ENCODE measurements around the gene ADAMTS6.
A peak's percentile ranks its signal among the peaks of the same experiment; 100 is the strongest.

ADAMTS6 gene

DNA sequence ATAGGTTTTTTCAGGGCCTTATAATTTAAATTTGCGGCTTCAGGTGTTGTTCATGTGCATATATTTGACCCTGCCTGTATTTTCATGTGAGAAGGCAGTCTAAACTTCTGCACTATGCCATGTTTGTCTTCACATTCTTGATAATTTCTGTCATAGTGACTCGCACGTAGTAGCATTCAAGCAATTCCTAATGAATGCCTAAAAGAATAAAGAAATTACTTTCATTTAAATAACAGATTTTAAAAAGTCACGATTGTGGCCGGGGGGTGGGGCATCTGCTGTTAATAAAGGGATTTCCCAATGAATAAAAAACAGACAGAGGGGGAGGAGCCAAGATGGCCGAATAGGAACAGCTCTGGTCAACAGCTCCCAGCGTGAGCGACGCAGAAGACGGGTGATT is 318.0 kb downstream of the ADAMTS6 start:
- Histone ChIP-seq H3K4me1 (ENCODE audit: control insufficient read depth, low read depth, low read length) (no peaks in the 10 kb centered on the region), H3K4me3 (ENCODE audit: low read length) (no peak overlapping the region), H3K36me3 (ENCODE audit: control insufficient read depth, low read depth, low read length) (no peaks in the 10 kb centered on the region), H3K27ac (ENCODE audit: low read length) (no peak overlapping the region), H3K27me3 (ENCODE audit: control insufficient read depth, insufficient read depth, low read length) (no peaks in the 10 kb centered on the region), H3K9ac (ENCODE audit: low read length) (no peak overlapping the region), H3K9me3 (ENCODE audit: control insufficient read depth, low read depth, low read length) (no peaks in the 10 kb centered on the region)

DNA sequence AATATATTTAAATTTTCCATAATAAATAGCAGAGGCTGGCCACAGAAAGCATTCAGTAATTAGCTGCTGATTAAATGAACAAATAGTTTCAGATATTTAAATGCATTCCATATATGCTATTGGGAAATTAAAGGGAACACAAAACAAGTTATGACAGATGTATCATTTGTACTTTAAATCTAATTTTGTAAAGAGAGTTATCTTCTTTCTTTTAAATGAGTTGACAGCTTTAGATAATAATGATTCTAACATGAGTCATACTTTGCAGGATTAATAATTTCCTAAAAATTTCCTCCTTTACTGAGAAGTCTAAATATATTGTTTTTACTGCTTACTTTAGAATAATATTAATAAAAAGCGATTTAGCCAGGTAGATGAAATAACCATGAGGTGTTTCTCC is 320.1 kb downstream of the ADAMTS6 start:
- no peak overlapping the region for H3K4me3 ChIP-seq (ENCODE audit: low read length)
- no peaks in the 10 kb centered on the region for H3K9me3 ChIP-seq (ENCODE audit: control insufficient read depth, low read depth, low read length)
- no peaks in the 10 kb centered on the region for H3K27me3 ChIP-seq (ENCODE audit: control insufficient read depth, insufficient read depth, low read length)
- H3K4me1 ChIP-seq (ENCODE audit: control insufficient read depth, low read depth, low read length), result no peaks in the 10 kb centered on the region
- H3K9ac ChIP-seq (ENCODE audit: low read length), result no peak overlapping the region
- H3K27ac ChIP-seq (ENCODE audit: low read length), result no peak overlapping the region
- no peaks in the 10 kb centered on the region for H3K36me3 ChIP-seq (ENCODE audit: control insufficient read depth, low read depth, low read length)

DNA sequence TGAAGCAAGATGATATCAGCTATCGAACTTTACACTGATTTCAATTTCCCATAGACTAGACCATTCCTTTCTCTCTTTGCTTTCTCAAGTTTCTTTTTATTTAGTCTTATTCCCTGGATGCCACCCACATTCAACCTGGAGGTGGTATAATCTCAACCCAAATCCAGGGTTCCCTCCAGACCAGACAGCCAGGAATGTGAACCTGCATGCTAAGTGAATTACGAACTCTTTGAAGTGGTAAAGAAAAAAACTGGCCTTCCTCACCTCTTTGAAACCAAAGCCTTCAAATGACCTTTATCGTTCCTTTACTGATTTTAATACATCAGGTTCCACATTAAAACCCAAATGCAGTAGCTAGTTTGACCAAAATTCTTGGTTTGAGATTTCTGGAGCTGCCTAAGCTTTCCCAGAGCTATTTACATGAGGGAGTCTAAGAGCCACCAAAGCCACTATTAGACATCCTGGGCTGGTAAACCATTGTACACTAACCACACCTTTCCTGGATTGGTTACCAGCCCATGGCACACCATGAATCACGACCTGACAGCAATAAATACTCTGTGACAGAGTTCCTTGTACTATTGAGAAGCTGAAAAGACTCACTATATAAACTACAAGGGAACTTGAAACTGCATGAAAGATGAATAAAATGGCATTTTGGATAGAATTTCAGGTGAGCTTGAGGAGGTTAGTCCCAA is 323.7 kb downstream of the ADAMTS6 start:
- H3K4me1 ChIP-seq (ENCODE audit: control insufficient read depth, low read depth, low read length), result no peaks in the 10 kb centered on the region
- no peak overlapping the region for H3K4me3 ChIP-seq (ENCODE audit: low read length)
- H3K9me3 ChIP-seq (ENCODE audit: control insufficient read depth, low read depth, low read length), result no peaks in the 10 kb centered on the region
- H3K27ac ChIP-seq (ENCODE audit: low read length), result no peak overlapping the region
- H3K27me3 ChIP-seq (ENCODE audit: control insufficient read depth, insufficient read depth, low read length), result no peaks in the 10 kb centered on the region
- no peak overlapping the region for H3K9ac ChIP-seq (ENCODE audit: low read length)
- H3K36me3 ChIP-seq (ENCODE audit: control insufficient read depth, low read depth, low read length), result no peaks in the 10 kb centered on the region

DNA sequence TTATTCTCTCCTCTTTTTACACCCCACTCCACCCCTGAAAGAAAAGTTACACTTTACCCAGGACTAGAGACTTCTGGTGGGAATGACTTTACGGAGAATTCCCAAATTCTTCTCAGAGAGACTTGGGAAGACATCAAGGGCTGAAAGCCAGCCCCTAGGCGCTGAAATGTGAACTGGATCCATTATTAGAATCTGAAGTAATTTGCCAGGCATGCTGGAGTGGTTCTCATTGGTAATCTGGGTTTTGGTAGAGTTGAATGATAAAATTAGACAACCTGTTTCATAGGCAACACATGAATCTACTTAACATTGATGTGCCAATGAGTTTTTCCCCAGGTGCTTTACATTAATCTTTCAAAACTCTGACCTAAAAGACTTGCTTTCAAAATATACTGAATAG is 324.8 kb downstream of the ADAMTS6 start:
- Histone ChIP-seq H3K4me3 (ENCODE audit: low read length) (no peak overlapping the region), H3K9me3 (ENCODE audit: control insufficient read depth, low read depth, low read length) (no peaks in the 10 kb centered on the region), H3K9ac (ENCODE audit: low read length) (no peak overlapping the region), H3K27ac (ENCODE audit: low read length) (no peak overlapping the region), H3K36me3 (ENCODE audit: control insufficient read depth, low read depth, low read length) (no peaks in the 10 kb centered on the region), H3K4me1 (ENCODE audit: control insufficient read depth, low read depth, low read length) (no peaks in the 10 kb centered on the region), H3K27me3 (ENCODE audit: control insufficient read depth, insufficient read depth, low read length) (no peaks in the 10 kb centered on the region)

DNA sequence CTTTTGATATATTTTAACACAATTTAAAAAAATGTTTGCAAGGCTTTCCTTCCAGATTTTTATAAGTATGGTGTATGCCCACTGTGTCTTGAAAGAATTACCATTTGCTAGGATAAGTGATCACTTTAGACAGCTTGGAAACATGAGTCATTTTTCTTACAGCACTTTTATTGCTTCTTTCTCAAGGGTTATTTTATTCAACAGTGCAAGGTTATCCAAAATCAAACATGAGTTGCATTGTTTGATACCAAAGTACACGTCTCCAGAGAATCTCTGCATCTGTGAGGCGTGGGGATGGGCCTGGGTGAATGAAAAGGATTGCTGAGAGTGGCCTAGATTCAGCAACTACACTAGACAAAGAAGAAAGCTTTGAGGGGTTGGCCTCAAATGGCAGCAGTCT is 329.6 kb downstream of the ADAMTS6 start:
- no peak overlapping the region for H3K9ac ChIP-seq (ENCODE audit: low read length)
- H3K4me3 ChIP-seq (ENCODE audit: low read length), result no peak overlapping the region
- H3K9me3 ChIP-seq (ENCODE audit: control insufficient read depth, low read depth, low read length), result no peaks in the 10 kb centered on the region
- no peaks in the 10 kb centered on the region for H3K4me1 ChIP-seq (ENCODE audit: control insufficient read depth, low read depth, low read length)
- H3K36me3 ChIP-seq (ENCODE audit: control insufficient read depth, low read depth, low read length), result no peaks in the 10 kb centered on the region
- no peaks in the 10 kb centered on the region for H3K27me3 ChIP-seq (ENCODE audit: control insufficient read depth, insufficient read depth, low read length)
- no peak overlapping the region for H3K27ac ChIP-seq (ENCODE audit: low read length)

DNA sequence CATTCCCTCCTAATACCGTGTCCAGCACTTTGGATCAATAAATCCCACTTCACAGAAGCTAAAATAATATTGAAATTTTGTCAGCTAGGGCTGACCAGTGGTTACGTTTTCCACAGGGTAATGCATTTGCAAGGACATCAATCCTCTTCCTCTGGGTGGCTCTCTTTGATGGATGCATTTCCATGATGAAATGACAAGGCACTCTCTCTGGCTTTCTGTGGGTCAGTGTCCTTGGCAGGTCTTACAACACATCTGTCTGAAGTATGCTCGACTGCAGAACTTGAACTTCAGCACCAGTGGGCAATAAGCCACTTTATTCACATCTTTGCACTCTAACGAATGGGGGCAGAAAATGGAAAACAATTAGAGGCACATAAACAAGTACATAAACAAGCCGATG is 330.1 kb downstream of the ADAMTS6 start:
- Histone ChIP-seq H3K9me3 (ENCODE audit: control insufficient read depth, low read depth, low read length) (no peaks in the 10 kb centered on the region), H3K27ac (ENCODE audit: low read length) (no peak overlapping the region), H3K4me1 (ENCODE audit: control insufficient read depth, low read depth, low read length) (no peaks in the 10 kb centered on the region), H3K9ac (ENCODE audit: low read length) (no peak overlapping the region), H3K27me3 (ENCODE audit: control insufficient read depth, insufficient read depth, low read length) (no peaks in the 10 kb centered on the region), H3K4me3 (ENCODE audit: low read length) (no peak overlapping the region), H3K36me3 (ENCODE audit: control insufficient read depth, low read depth, low read length) (no peaks in the 10 kb centered on the region)

DNA sequence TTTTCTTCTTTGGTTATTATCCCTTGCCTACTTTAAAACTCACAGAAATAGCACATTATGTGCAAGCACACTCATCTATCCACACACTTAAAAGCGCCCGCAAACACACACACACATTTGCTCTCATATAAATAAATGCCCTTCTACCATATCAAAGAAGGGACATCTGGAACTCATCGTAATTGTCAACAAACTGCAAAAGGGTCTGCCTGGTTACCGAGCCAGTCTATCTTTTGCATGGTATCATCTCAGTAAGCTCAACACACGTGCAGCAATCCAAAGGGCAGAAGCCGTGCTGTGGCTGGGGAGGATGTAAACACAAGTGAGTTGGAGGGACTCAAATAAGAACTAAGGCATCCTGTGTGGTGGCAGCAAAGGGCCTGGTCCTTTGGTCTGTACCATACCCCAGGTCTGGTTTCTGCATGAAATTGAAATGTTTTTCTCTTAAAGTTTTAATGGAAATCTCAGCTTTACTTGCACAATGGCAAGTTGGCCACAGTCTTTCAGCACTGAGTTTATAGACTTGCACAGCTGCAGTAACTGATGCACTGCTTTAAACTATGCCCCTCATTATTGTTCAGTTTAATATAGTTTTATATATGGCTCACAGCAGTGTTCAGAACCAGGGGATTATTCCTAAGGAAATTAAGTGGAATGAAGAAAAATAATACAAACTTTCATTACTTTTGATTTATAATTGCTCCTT is 331.0 kb downstream of the ADAMTS6 start:
- Histone ChIP-seq H3K27ac (ENCODE audit: low read length) (no peak overlapping the region), H3K36me3 (ENCODE audit: control insufficient read depth, low read depth, low read length) (no peaks in the 10 kb centered on the region), H3K9me3 (ENCODE audit: control insufficient read depth, low read depth, low read length) (no peaks in the 10 kb centered on the region), H3K9ac (ENCODE audit: low read length) (no peak overlapping the region), H3K4me3 (ENCODE audit: low read length) (no peak overlapping the region), H3K27me3 (ENCODE audit: control insufficient read depth, insufficient read depth, low read length) (no peaks in the 10 kb centered on the region), H3K4me1 (ENCODE audit: control insufficient read depth, low read depth, low read length) (no peaks in the 10 kb centered on the region)

DNA sequence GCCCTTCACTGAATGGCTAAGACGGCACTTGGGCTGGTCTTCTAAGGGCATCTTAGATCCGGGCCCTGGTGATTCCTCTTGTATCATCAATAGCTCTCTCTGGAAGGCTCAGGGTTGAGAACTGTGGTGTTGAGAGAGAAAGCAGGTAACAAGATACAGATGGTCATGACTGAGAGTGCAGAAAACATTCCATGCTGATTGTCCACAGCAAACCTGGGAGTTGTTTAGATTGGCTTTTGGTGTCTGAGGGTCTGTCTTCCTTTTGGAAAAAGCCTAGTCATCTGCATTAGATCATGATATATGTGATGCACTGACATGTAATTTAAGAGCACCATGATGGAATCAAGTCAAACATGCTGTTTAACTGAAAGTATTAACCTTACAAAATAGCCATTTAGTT is 331.9 kb downstream of the ADAMTS6 start:
- no peak overlapping the region for H3K27ac ChIP-seq (ENCODE audit: low read length)
- no peak overlapping the region for H3K9ac ChIP-seq (ENCODE audit: low read length)
- H3K4me1 ChIP-seq (ENCODE audit: control insufficient read depth, low read depth, low read length), result no peaks in the 10 kb centered on the region
- H3K36me3 ChIP-seq (ENCODE audit: control insufficient read depth, low read depth, low read length), result no peaks in the 10 kb centered on the region
- no peaks in the 10 kb centered on the region for H3K27me3 ChIP-seq (ENCODE audit: control insufficient read depth, insufficient read depth, low read length)
- H3K9me3 ChIP-seq (ENCODE audit: control insufficient read depth, low read depth, low read length), result no peaks in the 10 kb centered on the region
- no peak overlapping the region for H3K4me3 ChIP-seq (ENCODE audit: low read length)

DNA sequence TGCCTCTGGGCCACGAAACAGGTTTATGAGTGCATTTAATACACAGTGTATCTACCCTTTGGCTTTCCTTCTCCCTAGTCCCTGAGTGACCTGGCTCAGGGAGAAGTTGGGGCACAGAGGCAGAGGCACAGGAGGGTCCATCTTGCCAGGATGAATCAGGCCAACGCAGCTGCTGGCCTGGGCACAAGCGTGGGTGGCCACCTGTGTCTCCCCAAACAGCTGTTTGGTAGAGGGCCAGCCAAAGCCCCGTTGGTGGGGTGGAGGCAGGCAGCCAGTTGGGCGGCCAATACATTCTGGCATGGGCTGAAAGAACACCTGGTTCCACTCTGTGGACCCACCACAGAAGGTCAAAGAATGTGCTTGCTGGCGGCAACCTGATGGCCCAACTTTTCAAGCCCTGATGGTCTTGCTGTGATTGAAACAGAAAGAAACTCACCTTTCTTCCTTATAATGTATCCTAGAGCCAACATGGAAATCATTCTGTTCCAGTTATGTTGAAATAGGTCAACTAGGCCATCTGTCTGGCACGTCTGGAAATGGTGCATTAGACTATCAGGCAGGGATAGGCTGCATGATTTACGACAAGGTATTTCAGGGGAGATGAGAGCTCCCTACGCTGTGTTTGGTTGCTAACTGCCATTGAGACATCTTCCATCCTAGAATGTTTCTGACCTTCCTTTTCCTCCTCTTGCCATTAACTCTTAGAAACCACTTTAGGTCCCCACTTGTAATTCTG is 337.4 kb downstream of the ADAMTS6 start:
- Histone ChIP-seq H3K27ac (ENCODE audit: low read length) (no peak overlapping the region), H3K9me3 (ENCODE audit: control insufficient read depth, low read depth, low read length) (no peaks in the 10 kb centered on the region), H3K4me3 (ENCODE audit: low read length) (no peak overlapping the region), H3K4me1 (ENCODE audit: control insufficient read depth, low read depth, low read length) (peaks cover 22% of the 10 kb centered on the region), H3K27me3 (ENCODE audit: control insufficient read depth, insufficient read depth, low read length) (no peaks in the 10 kb centered on the region), H3K36me3 (ENCODE audit: control insufficient read depth, low read depth, low read length) (no peaks in the 10 kb centered on the region), H3K9ac (ENCODE audit: low read length) (no peak overlapping the region)

DNA sequence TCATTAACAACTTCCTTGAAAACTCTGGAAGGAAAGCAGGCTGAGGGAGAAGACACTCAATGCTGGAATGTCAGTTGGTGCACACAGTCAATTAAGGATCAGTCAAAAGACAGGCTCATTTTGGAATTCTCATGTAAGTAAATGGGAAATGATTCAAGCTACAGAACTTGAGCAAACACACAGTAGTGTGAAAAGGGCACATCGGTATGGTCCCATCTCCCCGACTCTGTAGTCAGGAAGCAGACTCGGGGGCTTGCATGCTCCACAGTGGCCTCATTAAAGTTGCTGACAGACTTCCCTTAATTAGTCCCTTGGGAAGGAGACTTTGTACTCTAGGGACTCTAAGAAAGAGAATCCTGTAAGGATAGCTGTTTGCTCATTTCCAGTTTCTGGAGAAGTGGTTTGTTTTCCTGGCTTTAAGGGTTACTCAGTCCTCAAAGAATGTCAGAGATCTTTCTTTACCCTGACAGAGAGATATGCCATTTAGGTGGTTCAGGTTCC is 339.2 kb downstream of the ADAMTS6 start:
- Histone ChIP-seq H3K4me1 (ENCODE audit: control insufficient read depth, low read depth, low read length) (peaks cover 22% of the 10 kb centered on the region), H3K9me3 (ENCODE audit: control insufficient read depth, low read depth, low read length) (no peaks in the 10 kb centered on the region), H3K4me3 (ENCODE audit: low read length) (peak overlapping the region; percentile 28), H3K27me3 (ENCODE audit: control insufficient read depth, insufficient read depth, low read length) (no peaks in the 10 kb centered on the region), H3K27ac (ENCODE audit: low read length) (no peak overlapping the region), H3K36me3 (ENCODE audit: control insufficient read depth, low read depth, low read length) (no peaks in the 10 kb centered on the region), H3K9ac (ENCODE audit: low read length) (no peak overlapping the region)

DNA sequence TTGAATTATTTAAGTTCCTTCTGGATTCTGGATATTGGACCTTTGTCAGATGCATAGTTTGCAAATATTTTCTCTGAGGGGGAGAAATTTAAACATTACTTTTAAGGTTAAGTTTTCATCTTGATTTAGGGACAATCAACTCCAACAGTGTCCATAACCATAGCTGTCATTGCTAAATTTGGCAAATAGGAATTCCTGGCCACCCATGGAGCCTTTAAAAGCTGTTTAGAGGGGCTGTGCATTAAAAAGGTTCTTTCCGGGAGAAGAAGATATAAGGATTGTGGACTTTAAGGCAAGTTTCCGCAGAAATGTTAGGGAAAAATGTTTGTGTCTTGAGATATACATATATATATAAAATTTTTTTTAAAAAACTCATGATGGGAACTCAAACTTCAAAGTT is 339.7 kb downstream of the ADAMTS6 start:
- H3K9ac ChIP-seq (ENCODE audit: low read length), result no peak overlapping the region
- peaks cover 22% of the 10 kb centered on the region for H3K4me1 ChIP-seq (ENCODE audit: control insufficient read depth, low read depth, low read length)
- H3K4me3 ChIP-seq (ENCODE audit: low read length), result peak overlapping the region; percentile 12
- H3K9me3 ChIP-seq (ENCODE audit: control insufficient read depth, low read depth, low read length), result no peaks in the 10 kb centered on the region
- no peaks in the 10 kb centered on the region for H3K27me3 ChIP-seq (ENCODE audit: control insufficient read depth, insufficient read depth, low read length)
- H3K36me3 ChIP-seq (ENCODE audit: control insufficient read depth, low read depth, low read length), result no peaks in the 10 kb centered on the region
- H3K27ac ChIP-seq (ENCODE audit: low read length), result no peak overlapping the region
